H1 (cell line): Measurements from ENCODE around the gene FCMR. TPM values are rescaled to one million over a fixed set of nuclear protein-coding genes. Genes with fewer than 3 reads are reported as not detected.

Experiments used
- CTCF ChIA-PET: fragments of 300-600 bp; sonication (Branson Sonifier 250); formaldehyde crosslinking; loops from one replicate; lab custom pipeline; 2021; ENCODE audit not compliant: partially characterized antibody; lab: Charles Lee
- POLR2A ChIA-PET: fragments of 300-600 bp; sonication (Branson Sonifier 250); formaldehyde crosslinking; loops from one replicate; lab custom pipeline; 2021; ENCODE audit warnings: inconsistent platforms; ENCODE audit not compliant: partially characterized antibody; lab: Charles Lee
- DNase-seq, 2 experiments: peaks; one replicate each; pipeline versions ENCODE4 v3.0.0 to v3.0.0-alpha.2; 2010 to 2022; ENCODE audit warnings: low spot score in 2 of 2, low read depth in 1 of 2, mixed read lengths in 1 of 2
- FAIRE-seq: peaks from 2 replicates; lab custom pipeline; 2011; peaks lifted over from hg19 to GRCh38; lab: Jason Lieb, UNC
- H2AFZ ChIP-seq: 2 replicates; pipeline ENCODE4 v1.8.1; 2012; ENCODE audit warnings: low read length, inconsistent platforms
- H2AK5ac ChIP-seq: 2 replicates; pipeline ENCODE4 v1.6.1; 2013; ENCODE audit warnings: low read depth, low read length
- H2BK120ac ChIP-seq: replicated peaks from 2 replicates; pipeline ENCODE3; 2013; ENCODE audit warnings: low read depth, low read length, inconsistent platforms
- H2BK12ac ChIP-seq: 2 replicates; pipeline ENCODE4 v1.6.1; 2013; ENCODE audit warnings: low read depth, low read length
- H2BK15ac ChIP-seq: 2 replicates; pipeline ENCODE4 v1.6.1; 2013; ENCODE audit warnings: low read length
- H2BK20ac ChIP-seq: 2 replicates; pipeline ENCODE4 v1.6.1; 2013; ENCODE audit warnings: low read length
- H2BK5ac ChIP-seq: 2 replicates; pipeline ENCODE4 v1.6.1; 2013; ENCODE audit warnings: low read depth, low read length
- H3K14ac ChIP-seq: 2 replicates; pipeline ENCODE4 v1.6.1; 2013; ENCODE audit warnings: inconsistent platforms; ENCODE audit not compliant: insufficient read length
- H3K18ac ChIP-seq: 2 replicates; pipeline ENCODE4 v1.6.1; 2013; ENCODE audit warnings: low read length; ENCODE audit errors: extremely low read depth
- H3K23ac ChIP-seq: 2 replicates; pipeline ENCODE4 v1.6.1; 2013; ENCODE audit warnings: inconsistent platforms; ENCODE audit not compliant: insufficient read length
- H3K23me2 ChIP-seq: 2 replicates; pipeline ENCODE4 v1.6.1; 2013; ENCODE audit warnings: low read depth, low read length
- H3K27ac ChIP-seq: 2 replicates; pipeline ENCODE4 v1.6.1; 2011; ENCODE audit warnings: low read depth, low read length, inconsistent platforms
- H3K27me3 ChIP-seq, 4 experiments: replicated peaks in 1 of 4; 1 replicate in 1 of 4; 2 replicates in 3 of 4; pipeline versions ENCODE4 v1.6.1 to v1.8.1; 2011 to 2013; ENCODE audit warnings: low read length in 3 of 4, mild to moderate bottlenecking in 3 of 4, inconsistent platforms in 2 of 4, mixed read lengths in 2 of 4, moderate library complexity in 1 of 4; ENCODE audit not compliant: control insufficient read depth in 3 of 4, insufficient read depth in 3 of 4; ENCODE audit errors: extremely low read depth in 1 of 4
- H3K36me3 ChIP-seq, 4 experiments: 2 replicates each; pipeline versions ENCODE4 v1.6.1 to v1.8.1; 2011 to 2013; ENCODE audit warnings: mild to moderate bottlenecking in 4 of 4, low read length in 3 of 4, moderate library complexity in 2 of 4, control low read depth in 1 of 4, inconsistent platforms in 1 of 4; ENCODE audit not compliant: insufficient read depth in 4 of 4, control insufficient read depth in 2 of 4
- H3K4ac ChIP-seq: replicated peaks from 2 replicates; pipeline ENCODE3; 2013; ENCODE audit warnings: low read length, low read depth, mixed read lengths, inconsistent platforms; ENCODE audit not compliant: insufficient read length
- H3K4me1 ChIP-seq, 4 experiments: replicated peaks in 1 of 4; 1 replicate in 1 of 4; 2 replicates in 3 of 4; pipeline versions ENCODE4 v1.6.1 to v1.8.1; 2011 to 2013; ENCODE audit warnings: low read length in 3 of 4, inconsistent platforms in 2 of 4, mixed read lengths in 1 of 4; ENCODE audit not compliant: insufficient read depth in 4 of 4, control insufficient read depth in 3 of 4
- H3K4me2 ChIP-seq, 2 experiments: 2 replicates each; pipeline versions ENCODE4 v1.6.1 to v1.8.1; 2011 to 2013; ENCODE audit warnings: low read depth in 2 of 2, low read length in 2 of 2, control low read depth in 1 of 2, inconsistent platforms in 1 of 2, mild to moderate bottlenecking in 1 of 2; ENCODE audit not compliant: insufficient read depth in 1 of 2
- H3K4me3 ChIP-seq, 4 experiments: fragments of 200-600, 300-600 bp in 1 of 4; sonication (generic), shearing (Covaris generic), sonication (Bioruptor Twin) in 1 of 4; 2 replicates each; pipeline versions ENCODE4 v1.5.1 to v1.8.1; 2011 to 2016; ENCODE audit warnings: low read length in 4 of 4, low read depth in 3 of 4, control low read depth in 2 of 4, inconsistent platforms in 2 of 4, mild to moderate bottlenecking in 2 of 4, mixed read lengths in 1 of 4, moderate library complexity in 1 of 4; ENCODE audit not compliant: insufficient read depth in 2 of 4; ENCODE audit errors: extremely low read depth in 1 of 4
- H3K56ac ChIP-seq: replicated peaks from 2 replicates; pipeline ENCODE3; 2013; ENCODE audit warnings: low read depth, mild to moderate bottlenecking, mixed read lengths, low read length, inconsistent platforms; ENCODE audit not compliant: insufficient read length
- H3K79me1 ChIP-seq: 2 replicates; pipeline ENCODE4 v1.6.1; 2013; ENCODE audit warnings: low read depth, low read length, control low read depth
- H3K79me2 ChIP-seq, 2 experiments: 2 replicates each; pipeline versions ENCODE4 v1.6.1 to v1.8.1; 2012 to 2013; ENCODE audit warnings: low read length in 2 of 2, mild to moderate bottlenecking in 2 of 2, inconsistent platforms in 1 of 2; ENCODE audit not compliant: insufficient read depth in 2 of 2, control insufficient read depth in 1 of 2
- H3K9ac ChIP-seq, 4 experiments: replicated peaks in 1 of 4; 1 replicate in 1 of 4; 2 replicates in 3 of 4; pipeline versions ENCODE4 v1.6.1 to v1.8.1; 2011 to 2013; ENCODE audit warnings: low read depth in 3 of 4, low read length in 3 of 4, control low read depth in 2 of 4, mild to moderate bottlenecking in 2 of 4, moderate library complexity in 2 of 4, inconsistent platforms in 1 of 4; ENCODE audit errors: extremely low read depth in 1 of 4
- H3K9me3 ChIP-seq, 2 experiments: 2 replicates each; pipeline versions ENCODE4 v1.6.1 to v1.8.1; 2012 to 2013; ENCODE audit warnings: mild to moderate bottlenecking in 2 of 2, moderate library complexity in 2 of 2, control low read depth in 1 of 2, inconsistent platforms in 1 of 2, low read depth in 1 of 2, low read length in 1 of 2, mixed read lengths in 1 of 2; ENCODE audit not compliant: insufficient read depth in 2 of 2
- H4K20me1 ChIP-seq, 2 experiments: replicated peaks in 1 of 2; 2 replicates each; pipeline versions ENCODE3 to v1.8.1; 2011 to 2013; ENCODE audit warnings: inconsistent platforms in 2 of 2, low read length in 2 of 2, mild to moderate bottlenecking in 1 of 2; ENCODE audit not compliant: insufficient read depth in 2 of 2, control insufficient read depth in 1 of 2
- H4K5ac ChIP-seq: 2 replicates; pipeline ENCODE4 v1.6.1; 2013; ENCODE audit warnings: low read length, low read depth, mixed read lengths, inconsistent platforms; ENCODE audit not compliant: insufficient read length
- H4K8ac ChIP-seq: 2 replicates; pipeline ENCODE4 v1.8.0; 2013; ENCODE audit warnings: mild to moderate bottlenecking, moderate library complexity, low read length, inconsistent platforms; ENCODE audit not compliant: insufficient read depth; ENCODE audit errors: extremely low read depth
- H4K91ac ChIP-seq: replicated peaks from 2 replicates; pipeline ENCODE3; 2013; ENCODE audit warnings: low read length, mixed read lengths, inconsistent platforms; ENCODE audit not compliant: insufficient read length
- CTCF ChIP-seq, 3 experiments: IDR thresholded peaks; 1 replicate in 2 of 3; 2 replicates in 1 of 3; pipeline versions ENCODE4 v1.5.1 to v1.6.1; 2011; ENCODE audit warnings: low read length in 3 of 3, mild to moderate bottlenecking in 3 of 3, inconsistent platforms in 2 of 3, low read depth in 1 of 3, moderate library complexity in 1 of 3; ENCODE audit not compliant: insufficient read depth in 1 of 3; ENCODE audit errors: control extremely low read depth in 1 of 3
- EZH2 ChIP-seq: fragments of 200-600 bp; sonication (generic); IDR thresholded peaks from 2 replicates; pipeline ENCODE4 v1.7.1; 2012; ENCODE audit warnings: low read depth, mild to moderate bottlenecking, moderate library complexity, low read length, inconsistent platforms; ENCODE audit not compliant: severe bottlenecking
- KDM5A ChIP-seq: fragments of 200-600 bp; IDR thresholded peaks from 2 replicates; pipeline ENCODE4 v1.7.1; 2012; ENCODE audit warnings: mild to moderate bottlenecking, low read length, inconsistent platforms, mixed read lengths
- polyA plus RNA-seq, 7 experiments: library from polyadenylated mRNA; depleted of rRNA in 3 of 7; stranded (reverse) in 5 of 7; unstranded in 2 of 7; fragments of >200 nt in 5 of 7; fragments of 200-250 nt in 2 of 7; gene quantifications; 1 replicate in 5 of 7; 2 replicates in 1 of 7; 4 replicates in 1 of 7; pipeline versions ENCODE4 v1.2.1 to v1.2.3, GENCODE V29; 2011 to 2013; ENCODE audit warnings: missing spikeins in 2 of 7, mixed read lengths in 2 of 7
- total RNA-seq: library from RNA; stranded (reverse); fragmentation: NEBNext Ultra II Directional; extraction: Animal tissue kit (Norgen Biotek cat#: 25700); gene quantifications from 2 replicates; pipeline ENCODE4 v1.2.1, GENCODE V29; 2021

The FCMR gene
- total and polyA plus RNA-seq, 2 of the 8 experiments (the other 6 are each of a cell fraction or from before 2014, with no cell fraction given), result 0.53 TPM; not detected in 1

- no peak overlapping the region for H3K14ac ChIP-seq
- no peak overlapping the region for H2BK12ac ChIP-seq
- no peak overlapping the region for H2AK5ac ChIP-seq
- no peak overlapping the region for H2AFZ ChIP-seq
- H2BK120ac ChIP-seq, result no peak overlapping the region
- no peak overlapping the region for H3K23ac ChIP-seq
- no peaks in the 10 kb centered on the region for H3K4me1 ChIP-seq
- no peaks in the 10 kb centered on the region for H3K36me3 ChIP-seq
- H3K27me3 ChIP-seq, result no peaks in the 10 kb centered on the region
- no peak overlapping the region for H3K18ac ChIP-seq
- no peak overlapping the region for H4K8ac ChIP-seq
- H3K79me1 ChIP-seq, result no peaks in the 10 kb centered on the region
- no peaks in the 10 kb centered on the region for H3K23me2 ChIP-seq
- no peak overlapping the region for H3K9ac ChIP-seq
- TF ChIP-seq EZH2 (no peak), KDM5A (peak; percentile 52; the same call in 1 of the 2 replicates), CTCF (IDR thresholded peaks at IDR 0.05; ENCODE audit: control extremely low read depth in 1 of 3, insufficient read depth in 1 of 3, low read depth in 1 of 3, low read length in 3 of 3) (peak in 1 of 3 experiments; percentile 30; a peak in 1 of 4 replicates)
- H3K56ac ChIP-seq, result no peak overlapping the region
- no peaks in the 10 kb centered on the region for H4K20me1 ChIP-seq
- no peak overlapping the region for H3K4me3 ChIP-seq
- no peak for FAIRE-seq
- H2BK15ac ChIP-seq, result no peak overlapping the region
- H2BK5ac ChIP-seq, result no peak overlapping the region
- H4K5ac ChIP-seq, result no peak overlapping the region
- DNase-seq, result no peak
- no peak overlapping the region for H2BK20ac ChIP-seq
- no peaks in the 10 kb centered on the region for H3K79me2 ChIP-seq
- no peak overlapping the region for H3K4me2 ChIP-seq
- no peak overlapping the region for H3K4ac ChIP-seq
- H4K91ac ChIP-seq, result no peak overlapping the region
- H3K27ac ChIP-seq, result no peak overlapping the region
- ChIA-PET CTCF (interaction anchor here (0.6 to 2.2 kb wide), 18 partner anchors 9 to 119 kb away, joined by 3 to 11 read pairs (median 4); partner anchors contain the start of gene IL20), POLR2A (no interaction called here)
- H3K9me3 ChIP-seq, result peaks cover 3 to 20% of the 10 kb centered on the region in 2 experiments
These were observed 43.3 kb downstream of the FCMR start for GRCh38 chr1:206878456-206878855.
